Stimulated activated naive CD8-positive, alpha-beta T cell treated with anti-CD3 and anti-CD28 coated beads, Interleukin-15, amount 100 ng/mL, for 72 hours (primary cell): ENCODE results near the gene RASSF1.
A peak's percentile ranks its signal among the peaks of the same experiment; 100 is the strongest.
"Not testable (repeated sequence)": the region's sequence is repeated elsewhere in the genome, so short reads cannot be mapped to it uniquely, and the experiment has no call there.

Experiments
- ATAC-seq: fragments of 150-1000 bp; cut with Tn5 transposase; 2 replicates; pipeline ENCODE4 v1.10.0; 2021; ENCODE audit warnings: mild to moderate bottlenecking, moderate library complexity
- DNase-seq, 2 donors: peaks; one replicate each; pipeline ENCODE4 v3.0.0; 2021 to 2022
- H3K27ac Mint-ChIP-seq, 2 donors: one replicate each; pipeline ENCODE4 v1.8.0; 2022; ENCODE audit warnings: mild to moderate bottlenecking in 2 of 2, mixed read lengths in 2 of 2, moderate library complexity in 2 of 2
- H3K27me3 Mint-ChIP-seq: one replicate; pipeline ENCODE4 v1.8.0; 2022; ENCODE audit warnings: mixed read lengths
- H3K4me1 Mint-ChIP-seq: one replicate; pipeline ENCODE4 v1.8.0; 2022; ENCODE audit warnings: mild to moderate bottlenecking, mixed read lengths
- H3K4me3 Mint-ChIP-seq, 2 donors: one replicate each; pipeline ENCODE4 v1.8.0; 2022; ENCODE audit warnings: mild to moderate bottlenecking in 2 of 2, mixed read lengths in 2 of 2, moderate library complexity in 1 of 2
- H3K9me3 Mint-ChIP-seq, 2 donors: one replicate each; pipeline ENCODE4 v1.8.0; 2022; ENCODE audit warnings: mixed read lengths in 2 of 2

RASSF1 gene

GRCh38 chr3:50295553-50296431, 44.8 kb downstream of the RASSF1 start:
- H3K4me3 Mint-ChIP-seq: no peak overlapping the region
- H3K27me3 Mint-ChIP-seq: no peaks in the 10 kb centered on the region
- H3K4me1 Mint-ChIP-seq: peaks cover 55% of the 10 kb centered on the region
- H3K27ac Mint-ChIP-seq: peak overlapping the region in 1 of 2 donors; percentile 84
- H3K9me3 Mint-ChIP-seq: no peaks in the 10 kb centered on the region
- no peak for ATAC-seq
- DNase-seq: no peak

- no peak overlapping the region for H3K4me3 Mint-ChIP-seq
Observed at GRCh38 chr3:50294492-50295403, 45.9 kb downstream of the RASSF1 start.

GRCh38 chr3:50294089-50294488, 46.5 kb downstream of the RASSF1 start:
- Mint-ChIP-seq H3K27ac (no peak overlapping the region), H3K9me3 (no peaks in the 10 kb centered on the region), H3K27me3 (no peaks in the 10 kb centered on the region), H3K4me1 (peaks cover 60% of the 10 kb centered on the region), H3K4me3 (no peak overlapping the region)
- ATAC-seq (no peak), DNase-seq (no peak)

More at GRCh38 chr3:50294492-50295403, 45.9 kb downstream of the RASSF1 start:
- Mint-ChIP-seq H3K27ac (no peak overlapping the region), H3K27me3 (no peaks in the 10 kb centered on the region), H3K4me1 (peaks cover 55% of the 10 kb centered on the region), H3K9me3 (no peaks in the 10 kb centered on the region)
- no peak for ATAC-seq
- DNase-seq: no peak

- H3K9me3 Mint-ChIP-seq: no peaks in the 10 kb centered on the region
- ATAC-seq: no peak
- H3K27ac Mint-ChIP-seq: peak overlapping the region; percentile 98
- H3K27me3 Mint-ChIP-seq: no peaks in the 10 kb centered on the region
- H3K4me1 Mint-ChIP-seq: peaks cover 64% of the 10 kb centered on the region
- no peak for DNase-seq
- peak overlapping the region; percentile 95 to 99 for H3K4me3 Mint-ChIP-seq
Observed at GRCh38 chr3:50293079-50293801, 47.4 kb downstream of the RASSF1 start.

GRCh38 chr3:50292159-50293078, 48.2 kb downstream of the RASSF1 start, which contains the start of gene IFRD2:
Gene IFRD2, minus strand, starts transcription at chr3:50292429. Its CDS starts 155 bp downstream, at chr3:50292274.
- DNase-seq (peak; percentile 94 to 97), ATAC-seq (peak; percentile 98)
- Mint-ChIP-seq H3K27me3 (no peaks in the 10 kb centered on the region), H3K27ac (peak within 1 kb of the TSS; percentile 98), H3K9me3 (no peaks in the 10 kb centered on the region), H3K4me1 (peaks cover 57% of the 10 kb centered on the region), H3K4me3 (peak within 1 kb of the TSS; percentile 95 to 99)

- H3K4me3 Mint-ChIP-seq: peak overlapping the region in 1 of 2 donors; percentile 95
- H3K9me3 Mint-ChIP-seq: no peaks in the 10 kb centered on the region
- DNase-seq (no peak), ATAC-seq (no peak)
- no peak overlapping the region for H3K27ac Mint-ChIP-seq
- H3K27me3 Mint-ChIP-seq: no peaks in the 10 kb centered on the region
- H3K4me1 Mint-ChIP-seq: peaks cover 49% of the 10 kb centered on the region
Observed at GRCh38 chr3:50290161-50290641, 50.4 kb downstream of the RASSF1 start.

GRCh38 chr3:50289130-50289529, 51.5 kb downstream of the RASSF1 start:
- H3K4me1 Mint-ChIP-seq: peaks cover 49% of the 10 kb centered on the region
- H3K4me3 Mint-ChIP-seq: no peak overlapping the region
- DNase-seq (no peak), ATAC-seq (no peak)
- no peaks in the 10 kb centered on the region for H3K9me3 Mint-ChIP-seq
- H3K27ac Mint-ChIP-seq: no peak overlapping the region
- no peaks in the 10 kb centered on the region for H3K27me3 Mint-ChIP-seq

- Mint-ChIP-seq H3K27ac (no peak overlapping the region), H3K4me1 (peaks cover 49% of the 10 kb centered on the region), H3K9me3 (no peaks in the 10 kb centered on the region), H3K4me3 (no peak overlapping the region), H3K27me3 (no peaks in the 10 kb centered on the region)
- no peak for ATAC-seq
- DNase-seq: no peak
Observed at GRCh38 chr3:50288387-50289007, 52.1 kb downstream of the RASSF1 start.

GRCh38 chr3:50287262-50287661, 53.4 kb downstream of the RASSF1 start:
- Mint-ChIP-seq H3K27me3 (no peaks in the 10 kb centered on the region), H3K4me1 (peaks cover 37% of the 10 kb centered on the region), H3K9me3 (no peaks in the 10 kb centered on the region), H3K27ac (peak overlapping the region in 1 of 2 donors; percentile 91), H3K4me3 (no peak overlapping the region)
- no peak for ATAC-seq
- DNase-seq: no peak

GRCh38 chr3:50286322-50287227, 54.1 kb downstream of the RASSF1 start:
- ATAC-seq (peak; percentile 27), DNase-seq (no peak)
- Mint-ChIP-seq H3K27ac (no peak overlapping the region), H3K4me1 (peaks cover 37% of the 10 kb centered on the region), H3K4me3 (no peak overlapping the region), H3K9me3 (no peaks in the 10 kb centered on the region), H3K27me3 (no peaks in the 10 kb centered on the region)

- H3K9me3 Mint-ChIP-seq, DNase-seq, H3K4me3 Mint-ChIP-seq, H3K27me3 Mint-ChIP-seq, H3K27ac Mint-ChIP-seq, ATAC-seq: not testable (repeated sequence)
- H3K4me1 Mint-ChIP-seq: peaks cover 12% of the 10 kb centered on the region
Observed at GRCh38 chr3:50284121-50284520, 56.5 kb downstream of the RASSF1 start.
